Bronchus fibroblast of lung (primary cell): Measurements from ENCODE around the gene ITGAX. TPM values are rescaled to one million over a fixed set of nuclear protein-coding genes. Genes with fewer than 3 reads are reported as not detected.

Experiments
- total RNA-seq: library from RNA; depleted of rRNA; stranded (reverse); fragments of >200 nt; gene quantifications from 2 replicates; pipeline ENCODE4 v1.2.3, GENCODE V29; 2015

ITGAX gene
- under 0.01 TPM in 1 of 2 replicates, not detected in the other for total RNA-seq

GRCh38 chr16:31354394-31355291, at the start of gene ITGAX:
TSS of gene ITGAX (plus strand) at chr16:31355176. CDS start at chr16:31355255, 79 bp downstream.

GRCh38 chr16:31393056-31393455, 38.1 kb downstream of the ITGAX start, which contains the start of gene ITGAD:
TSS of gene ITGAD (plus strand) at chr16:31393335. CDS start at chr16:31393361, 26 bp downstream.

GRCh38 chr16:31428279-31428597, 73.3 kb downstream of the ITGAX start, which contains the start of gene COX6A2:
TSS of gene COX6A2 (minus strand) at chr16:31428360. CDS start at chr16:31428325, 35 bp downstream.

Other genes starting within 250 kb of the ITGAX start
- 63.5 and 66.2 TPM in 2 replicates for gene BCKDK, start 246.8 kb upstream of the ITGAX start, total RNA-seq
- 40.9 and 41.2 TPM in 2 replicates for gene KAT8, start 237.5 kb upstream of the ITGAX start, total RNA-seq
- 0.30 and 1.0 TPM in 2 replicates for gene PRSS8, start 219.4 kb upstream of the ITGAX start, total RNA-seq
- gene PRSS36, start 205.1 kb upstream of the ITGAX start, total RNA-seq = under 0.01 and 0.30 TPM in 2 replicates
- 51.4 and 86.5 TPM in 2 replicates for gene FUS, start 175.0 kb upstream of the ITGAX start, total RNA-seq
- gene PYCARD, start 152.4 kb upstream of the ITGAX start, total RNA-seq = 58.8 and 61.8 TPM in 2 replicates
- gene TRIM72, start 141.1 kb upstream of the ITGAX start, total RNA-seq = under 0.01 TPM in 1 of 2 replicates, not detected in the other
- not detected in 2 replicates for gene PYDC1, start 138.0 kb upstream of the ITGAX start, total RNA-seq
- gene ITGAM, start 95.2 kb upstream of the ITGAX start, total RNA-seq = not detected in 2 replicates
- gene ITGAD, start 38.2 kb downstream of the ITGAX start, total RNA-seq = not detected in 2 replicates
- gene COX6A2, start 73.2 kb downstream of the ITGAX start, total RNA-seq = not detected in 2 replicates
- gene ZNF843, start 87.6 kb downstream of the ITGAX start, total RNA-seq = 0.50 and 0.74 TPM in 2 replicates
- gene ARMC5, start 104.3 kb downstream of the ITGAX start, total RNA-seq = 6.2 and 6.4 TPM in 2 replicates
- 126 and 136 TPM in 2 replicates for gene TGFB1I1, start 117.0 kb downstream of the ITGAX start, total RNA-seq
- gene SLC5A2, start 127.9 kb downstream of the ITGAX start, total RNA-seq = not detected in 2 replicates
- 60.0 and 63.0 TPM in 2 replicates for gene RUSF1, start 153.2 kb downstream of the ITGAX start, total RNA-seq
- gene AHSP, start 172.7 kb downstream of the ITGAX start, total RNA-seq = not detected in 2 replicates